ENCODE data around the gene KREMEN1.

Gene KREMEN1

GRCh38 chr22:29187831-29188230, 115.0 kb downstream of the KREMEN1 start:
- no peaks in the 10 kb centered on the region for H3K9me3 Mint-ChIP-seq
- H3K36me3 Mint-ChIP-seq, result no peaks in the 10 kb centered on the region
- H3K27me3 Mint-ChIP-seq, result peaks cover 49 to 71% of the 10 kb centered on the region in 2 donors
- no peak overlapping the region for H3K27ac Mint-ChIP-seq
- peaks cover 0 to 2% of the 10 kb centered on the region in 2 donors for H3K4me1 Mint-ChIP-seq
- no peak for DNase-seq
- no peak for ATAC-seq (replicated peaks)
- H3K4me3 Mint-ChIP-seq, result no peak overlapping the region

- no peak for ATAC-seq (replicated peaks)
- peaks cover 2% of the 10 kb centered on the region in 2 donors for H3K36me3 Mint-ChIP-seq
- H3K9me3 Mint-ChIP-seq, result peaks cover 2 to 5% of the 10 kb centered on the region in 2 donors
- no peak overlapping the region for H3K27ac Mint-ChIP-seq
- peaks cover 0 to 2% of the 10 kb centered on the region in 2 donors for H3K4me1 Mint-ChIP-seq
- peaks cover 52 to 68% of the 10 kb centered on the region in 2 donors for H3K27me3 Mint-ChIP-seq
- DNase-seq, result no peak
- H3K4me3 Mint-ChIP-seq, result no peak overlapping the region
These were observed 117.2 kb downstream of the KREMEN1 start for GRCh38 chr22:29190051-29190450.

GRCh38 chr22:29190918-29191317, 118.1 kb downstream of the KREMEN1 start:
- peaks cover 3% of the 10 kb centered on the region in 2 donors for H3K36me3 Mint-ChIP-seq
- H3K9me3 Mint-ChIP-seq, result peaks cover 2 to 5% of the 10 kb centered on the region in 2 donors
- no peak overlapping the region for H3K4me3 Mint-ChIP-seq
- H3K27me3 Mint-ChIP-seq, result peaks cover 57 to 68% of the 10 kb centered on the region in 2 donors
- no peak for DNase-seq
- no peak overlapping the region for H3K27ac Mint-ChIP-seq
- ATAC-seq (replicated peaks), result no peak
- peaks cover 0 to 2% of the 10 kb centered on the region in 2 donors for H3K4me1 Mint-ChIP-seq

- peaks cover 0 to 2% of the 10 kb centered on the region in 2 donors for H3K4me1 Mint-ChIP-seq
These were observed 120.2 kb downstream of the KREMEN1 start for GRCh38 chr22:29193021-29193420.

GRCh38 chr22:29194184-29194583, 121.3 kb downstream of the KREMEN1 start:
- peaks cover 2 to 5% of the 10 kb centered on the region in 2 donors for H3K9me3 Mint-ChIP-seq

More at GRCh38 chr22:29193021-29193420, 120.2 kb downstream of the KREMEN1 start:
- DNase-seq (no peak), ATAC-seq (replicated peaks) (no peak)
- Mint-ChIP-seq H3K36me3 (peaks cover 3% of the 10 kb centered on the region in 2 donors), H3K4me3 (no peak overlapping the region), H3K27ac (no peak overlapping the region), H3K27me3 (peaks cover 63 to 72% of the 10 kb centered on the region in 2 donors), H3K9me3 (peaks cover 2 to 5% of the 10 kb centered on the region in 2 donors)

GRCh38 chr22:29195118-29195963, 122.5 kb downstream of the KREMEN1 start:
- peaks cover 0 to 4% of the 10 kb centered on the region in 2 donors for H3K4me1 Mint-ChIP-seq
- H3K27me3 Mint-ChIP-seq, result peaks cover 56 to 73% of the 10 kb centered on the region in 2 donors
- peaks cover 3% of the 10 kb centered on the region in 2 donors for H3K36me3 Mint-ChIP-seq
- DNase-seq (no peak), ATAC-seq (replicated peaks) (no peak)
- no peak overlapping the region for H3K4me3 Mint-ChIP-seq
- peaks cover 2 to 5% of the 10 kb centered on the region in 2 donors for H3K9me3 Mint-ChIP-seq
- H3K27ac Mint-ChIP-seq, result no peak overlapping the region

More at GRCh38 chr22:29194184-29194583, 121.3 kb downstream of the KREMEN1 start:
- DNase-seq (no peak), ATAC-seq (replicated peaks) (no peak)
- H3K4me1 Mint-ChIP-seq, result peaks cover 0 to 2% of the 10 kb centered on the region in 2 donors
- H3K36me3 Mint-ChIP-seq, result peaks cover 3% of the 10 kb centered on the region in 2 donors
- peaks cover 55 to 70% of the 10 kb centered on the region in 2 donors for H3K27me3 Mint-ChIP-seq
- H3K27ac Mint-ChIP-seq, result no peak overlapping the region
- H3K4me3 Mint-ChIP-seq, result no peak overlapping the region

- peaks cover 57 to 76% of the 10 kb centered on the region in 2 donors for H3K27me3 Mint-ChIP-seq
- no peak overlapping the region for H3K4me3 Mint-ChIP-seq
- H3K36me3 Mint-ChIP-seq, result peaks cover 3% of the 10 kb centered on the region in 2 donors
- H3K9me3 Mint-ChIP-seq, result peaks cover 2 to 5% of the 10 kb centered on the region in 2 donors
- DNase-seq (no peak), ATAC-seq (replicated peaks) (no peak)
- peaks cover under 1 to 4% of the 10 kb centered on the region in 2 donors for H3K4me1 Mint-ChIP-seq
- no peak overlapping the region for H3K27ac Mint-ChIP-seq
These were observed 123.3 kb downstream of the KREMEN1 start for GRCh38 chr22:29195964-29196666.

GRCh38 chr22:29197096-29197495, 124.3 kb downstream of the KREMEN1 start:
- H3K4me1 Mint-ChIP-seq, result peaks cover 9 to 10% of the 10 kb centered on the region in 2 donors
- DNase-seq, result no peak
- no peak overlapping the region for H3K4me3 Mint-ChIP-seq
- peaks cover 66 to 81% of the 10 kb centered on the region in 2 donors for H3K27me3 Mint-ChIP-seq
- ATAC-seq (replicated peaks), result no peak
- H3K27ac Mint-ChIP-seq, result no peak overlapping the region
- peaks cover 3% of the 10 kb centered on the region in 2 donors for H3K36me3 Mint-ChIP-seq
- H3K9me3 Mint-ChIP-seq, result peaks cover 2 to 5% of the 10 kb centered on the region in 2 donors

GRCh38 chr22:29198240-29198639, 125.4 kb downstream of the KREMEN1 start:
- Mint-ChIP-seq H3K4me1 (peaks cover 16 to 22% of the 10 kb centered on the region in 2 donors), H3K4me3 (no peak overlapping the region), H3K36me3 (peaks cover 3% of the 10 kb centered on the region in 2 donors), H3K27ac (no peak overlapping the region), H3K27me3 (peaks cover 62 to 78% of the 10 kb centered on the region in 2 donors), H3K9me3 (peaks cover 2 to 5% of the 10 kb centered on the region in 2 donors)
- ATAC-seq (replicated peaks) (no peak), DNase-seq (no peak)

GRCh38 chr22:29199702-29200400, 127.0 kb downstream of the KREMEN1 start:
- peaks cover 3% of the 10 kb centered on the region in 2 donors for H3K36me3 Mint-ChIP-seq
- ATAC-seq (replicated peaks), result no peak
- no peak overlapping the region for H3K27ac Mint-ChIP-seq

GRCh38 chr22:29200901-29201300, 128.1 kb downstream of the KREMEN1 start:
- H3K9me3 Mint-ChIP-seq, result no peaks in the 10 kb centered on the region
- H3K27me3 Mint-ChIP-seq, result peaks cover 59 to 79% of the 10 kb centered on the region in 2 donors
- H3K27ac Mint-ChIP-seq, result no peak overlapping the region
- DNase-seq (no peak), ATAC-seq (replicated peaks) (no peak)
- peaks cover 23 to 29% of the 10 kb centered on the region in 2 donors for H3K4me1 Mint-ChIP-seq
- H3K36me3 Mint-ChIP-seq, result no peaks in the 10 kb centered on the region
- no peak overlapping the region for H3K4me3 Mint-ChIP-seq

More at GRCh38 chr22:29199702-29200400, 127.0 kb downstream of the KREMEN1 start:
- H3K27me3 Mint-ChIP-seq, result peaks cover 64 to 84% of the 10 kb centered on the region in 2 donors
- no peak for DNase-seq
- H3K4me1 Mint-ChIP-seq, result peaks cover 22 to 29% of the 10 kb centered on the region in 2 donors
- no peak overlapping the region for H3K4me3 Mint-ChIP-seq
- peaks cover 0 to 2% of the 10 kb centered on the region in 2 donors for H3K9me3 Mint-ChIP-seq

GRCh38 chr22:29201782-29202181, 128.9 kb downstream of the KREMEN1 start:
- Mint-ChIP-seq H3K4me3 (no peak overlapping the region), H3K27me3 (peaks cover 61 to 80% of the 10 kb centered on the region in 2 donors), H3K36me3 (no peaks in the 10 kb centered on the region), H3K27ac (peak overlapping the region; percentile 63), H3K4me1 (peaks cover 27 to 37% of the 10 kb centered on the region in 2 donors), H3K9me3 (no peaks in the 10 kb centered on the region)
- ATAC-seq (replicated peaks) (no peak), DNase-seq (no peak)

GRCh38 chr22:29202212-29203192, 129.7 kb downstream of the KREMEN1 start:
- H3K9me3 Mint-ChIP-seq, result no peaks in the 10 kb centered on the region
- DNase-seq (peak; percentile 86), ATAC-seq (replicated peaks) (peak; percentile 95 to 97)
- no peaks in the 10 kb centered on the region for H3K36me3 Mint-ChIP-seq
- H3K27ac Mint-ChIP-seq, result peak overlapping the region; percentile 63
- peaks cover 62 to 81% of the 10 kb centered on the region in 2 donors for H3K27me3 Mint-ChIP-seq
- H3K4me3 Mint-ChIP-seq, result peak overlapping the region; percentile 55 to 57
- H3K4me1 Mint-ChIP-seq, result peaks cover 27 to 38% of the 10 kb centered on the region in 2 donors

All from stimulated activated naive B cell treated with anti-CD40 and anti-IgM and Interleukin-4, amounts not matched to agents 10 μg/mL and 1 μg/mL and 100 μg/mL, for 72 hours (primary cell).